ENCODE results near the gene MCM3AP.
"Not testable (repeated sequence)": the region's sequence is repeated elsewhere in the genome, so short reads cannot be mapped to it uniquely, and the experiment has no call there.

The MCM3AP gene

DNA sequence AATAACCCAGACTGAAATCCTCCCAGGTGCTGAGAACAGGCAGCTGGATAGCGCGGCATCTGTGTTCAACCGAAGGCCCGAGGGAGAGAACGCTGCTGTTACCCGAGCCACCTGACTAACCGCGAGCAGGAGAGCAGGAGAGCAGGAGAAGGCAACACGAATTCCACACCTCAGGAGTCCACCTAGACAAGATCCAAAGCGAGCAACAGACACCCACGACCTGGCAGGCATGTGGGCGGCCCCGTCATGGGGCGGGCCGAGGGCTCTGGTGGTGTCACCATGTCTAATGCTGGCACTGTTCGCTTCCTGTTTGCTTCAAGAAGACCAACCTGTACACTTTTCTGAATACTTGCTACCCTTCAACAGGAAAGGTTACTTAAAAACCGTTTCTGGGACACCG is 80.2 kb downstream of the MCM3AP start:
- no peak for DNase-seq (ENCODE audit: low read depth)

DNA sequence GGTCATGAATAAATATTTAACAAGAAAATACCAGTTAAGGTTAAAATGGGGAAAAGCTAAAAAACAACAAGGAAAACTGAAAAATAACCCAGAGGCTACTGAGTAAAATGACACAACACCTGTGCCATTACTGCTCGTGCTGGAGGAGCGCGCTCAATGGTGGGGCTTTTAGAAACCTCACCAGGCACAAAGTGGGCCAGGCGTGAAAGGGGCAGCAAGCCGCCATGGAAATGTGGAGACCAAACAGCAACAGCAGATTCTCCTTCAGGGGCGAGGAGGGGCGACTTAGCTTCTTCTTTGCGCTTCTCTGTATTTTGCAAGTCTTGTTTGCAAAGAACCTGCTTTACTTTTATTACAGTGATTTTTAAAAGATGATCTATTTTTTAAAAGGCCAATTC is 82.2 kb downstream of the MCM3AP start:
- no peak for DNase-seq (ENCODE audit: low read depth)

- DNase-seq (ENCODE audit: low read depth): no peak
Observed at GRCh38 chr21:46202592-46203202, 82.7 kb downstream of the MCM3AP start.

- not testable (repeated sequence) for DNase-seq (ENCODE audit: low read depth)
Observed at GRCh38 chr21:46200877-46201803, 84.3 kb downstream of the MCM3AP start.

GRCh38 chr21:46199436-46200373 is 85.7 kb downstream of the MCM3AP start:
- DNase-seq (ENCODE audit: low read depth): no peak

DNA sequence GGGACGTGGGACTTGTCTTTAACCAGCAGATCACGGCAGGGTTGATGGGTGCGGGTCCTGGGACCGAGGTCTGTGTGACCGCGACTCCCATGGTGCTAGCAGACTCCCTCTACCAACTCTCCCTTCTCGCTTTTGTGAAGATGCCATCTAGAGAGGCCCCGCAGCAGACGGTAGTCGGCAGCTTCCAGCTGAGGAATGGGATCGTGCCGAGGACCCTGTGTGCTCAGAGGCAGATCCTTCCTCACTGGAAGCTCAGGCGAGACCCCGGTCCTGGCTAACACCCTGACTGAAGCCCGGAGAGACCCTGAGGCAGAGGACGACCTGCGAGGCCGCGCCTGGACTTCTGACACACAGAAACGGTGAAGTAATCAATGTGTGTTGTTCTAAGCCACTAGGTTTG is 88.7 kb downstream of the MCM3AP start:
- DNase-seq (ENCODE audit: low read depth): no peak

GRCh38 chr21:46195595-46196195 is 89.7 kb downstream of the MCM3AP start:
- DNase-seq (ENCODE audit: low read depth): no peak

DNA sequence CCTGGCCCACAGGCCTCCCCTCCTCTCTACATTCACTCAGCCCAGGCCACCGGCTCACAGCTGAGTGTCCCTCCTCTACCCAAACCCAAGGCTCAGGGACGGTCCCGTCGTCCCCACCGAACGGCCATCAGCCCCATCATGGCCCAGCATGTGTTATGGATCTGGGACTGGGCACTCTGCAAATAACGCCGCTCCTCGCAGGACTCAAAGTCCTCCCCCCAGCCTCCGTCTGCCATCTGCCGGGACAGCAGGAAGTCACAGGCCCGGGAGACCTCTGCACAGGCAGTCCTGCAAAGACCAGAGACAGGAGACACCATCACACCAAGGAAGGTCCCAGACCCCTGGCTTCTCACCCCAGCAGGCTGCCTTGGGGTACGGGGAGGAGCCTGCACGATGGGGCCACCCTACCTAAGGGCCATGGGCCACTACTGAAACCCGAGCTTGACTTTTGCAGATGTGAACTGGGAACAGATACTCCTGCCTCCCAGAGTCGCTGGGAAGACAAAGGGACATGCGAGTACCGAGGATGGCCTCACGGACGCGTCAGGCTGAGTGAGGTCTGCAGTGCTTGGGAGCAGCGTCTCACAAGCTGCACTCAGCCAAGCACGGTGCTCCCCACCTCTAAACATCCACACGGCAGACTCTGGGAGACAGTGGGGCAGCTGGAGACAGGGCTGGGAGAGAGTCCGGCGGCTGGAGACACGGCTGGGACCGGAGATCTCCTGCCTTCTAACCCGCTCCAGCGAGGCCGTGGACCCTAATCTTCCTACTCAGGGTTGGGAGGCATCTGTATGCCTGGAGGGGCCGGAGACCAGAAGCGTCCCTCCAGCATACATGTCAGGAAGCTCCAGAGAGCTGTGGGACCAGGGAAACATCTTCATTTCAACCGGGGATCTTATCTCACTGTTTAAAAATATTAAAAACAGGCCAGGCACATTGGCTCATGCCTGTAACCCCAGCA is 90.8 kb downstream of the MCM3AP start:
- no peak for DNase-seq (ENCODE audit: low read depth)

DNA sequence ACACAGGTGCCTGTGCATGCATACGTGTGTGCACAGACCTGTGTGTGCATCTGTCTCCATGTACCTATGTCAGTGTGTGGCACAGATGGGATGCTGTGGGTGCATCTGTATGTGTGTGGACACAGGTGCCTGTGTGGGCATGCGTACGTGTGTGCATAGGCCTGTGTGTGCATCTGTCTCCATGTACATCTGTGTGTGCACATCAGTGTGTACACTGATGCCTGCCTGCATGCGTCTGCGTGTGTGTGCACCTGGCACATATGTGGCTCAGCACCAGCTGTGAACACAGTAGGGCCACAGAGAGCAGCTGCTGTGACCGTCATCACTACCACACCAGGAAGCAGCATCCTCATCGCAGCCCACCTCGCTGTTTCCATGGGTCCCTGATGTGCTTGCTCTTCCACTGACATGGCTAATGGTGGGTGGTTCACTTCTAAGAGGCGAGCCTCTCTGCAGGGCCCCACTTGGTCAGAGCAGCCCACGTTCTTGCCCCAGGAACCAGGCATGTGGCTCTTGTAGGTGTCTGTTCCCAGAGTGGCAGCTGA is 91.5 kb downstream of the MCM3AP start:
- DNase-seq (ENCODE audit: low read depth): no peak

GRCh38 chr21:46191686-46192575 is 93.5 kb downstream of the MCM3AP start:
- no peak for DNase-seq (ENCODE audit: low read depth)

DNA sequence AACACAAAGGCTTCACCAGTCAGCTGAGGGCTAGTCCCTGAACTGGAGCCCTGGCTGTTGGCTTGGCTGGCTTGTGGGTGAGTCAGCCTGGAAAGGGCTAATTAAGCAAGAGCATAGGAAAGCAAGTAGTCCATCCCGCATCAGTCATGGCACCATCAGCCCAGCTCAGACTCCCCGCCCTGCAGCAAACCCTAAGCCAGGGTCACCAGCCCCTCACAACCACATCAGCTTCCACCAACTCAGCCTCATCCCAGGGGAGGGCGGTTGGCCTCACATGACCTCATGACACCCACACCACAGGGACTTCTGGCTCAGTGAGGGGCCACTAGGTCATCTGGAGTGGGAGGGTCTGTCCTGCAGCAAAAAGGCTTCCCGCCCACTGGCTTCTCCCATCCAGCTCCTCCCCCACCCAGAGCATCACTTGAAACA is 94.1 kb downstream of the MCM3AP start:
- DNase-seq (ENCODE audit: low read depth): no peak

- DNase-seq (ENCODE audit: low read depth): no peak
Observed at GRCh38 chr21:46190491-46191131, 94.8 kb downstream of the MCM3AP start.

DNA sequence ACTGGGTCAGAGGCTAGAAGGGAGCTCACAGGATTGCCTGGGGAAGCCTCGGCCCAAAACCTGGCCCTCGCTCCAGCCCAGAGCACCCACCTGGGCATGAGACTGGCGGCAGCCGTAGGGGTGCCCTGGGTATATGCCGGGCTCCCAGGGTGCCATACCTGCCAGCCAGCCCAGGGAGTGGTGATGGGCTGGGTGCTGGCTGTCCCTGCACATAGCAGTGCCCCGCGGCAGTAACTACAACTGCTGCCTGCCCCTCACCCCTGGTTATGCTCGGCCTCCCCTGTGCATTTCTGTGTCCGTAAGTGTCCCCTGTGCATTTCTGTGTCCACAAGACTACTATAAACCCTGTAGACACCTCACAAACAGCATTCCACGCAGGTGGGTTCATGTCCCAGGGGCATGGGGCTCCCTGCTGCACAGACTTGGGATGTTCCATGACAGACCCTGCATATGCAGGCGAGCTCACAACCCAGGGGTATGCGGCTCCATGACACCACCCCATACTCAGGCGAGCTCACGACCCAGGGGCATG is 95.4 kb downstream of the MCM3AP start:
- no peak for DNase-seq (ENCODE audit: low read depth)

DNA sequence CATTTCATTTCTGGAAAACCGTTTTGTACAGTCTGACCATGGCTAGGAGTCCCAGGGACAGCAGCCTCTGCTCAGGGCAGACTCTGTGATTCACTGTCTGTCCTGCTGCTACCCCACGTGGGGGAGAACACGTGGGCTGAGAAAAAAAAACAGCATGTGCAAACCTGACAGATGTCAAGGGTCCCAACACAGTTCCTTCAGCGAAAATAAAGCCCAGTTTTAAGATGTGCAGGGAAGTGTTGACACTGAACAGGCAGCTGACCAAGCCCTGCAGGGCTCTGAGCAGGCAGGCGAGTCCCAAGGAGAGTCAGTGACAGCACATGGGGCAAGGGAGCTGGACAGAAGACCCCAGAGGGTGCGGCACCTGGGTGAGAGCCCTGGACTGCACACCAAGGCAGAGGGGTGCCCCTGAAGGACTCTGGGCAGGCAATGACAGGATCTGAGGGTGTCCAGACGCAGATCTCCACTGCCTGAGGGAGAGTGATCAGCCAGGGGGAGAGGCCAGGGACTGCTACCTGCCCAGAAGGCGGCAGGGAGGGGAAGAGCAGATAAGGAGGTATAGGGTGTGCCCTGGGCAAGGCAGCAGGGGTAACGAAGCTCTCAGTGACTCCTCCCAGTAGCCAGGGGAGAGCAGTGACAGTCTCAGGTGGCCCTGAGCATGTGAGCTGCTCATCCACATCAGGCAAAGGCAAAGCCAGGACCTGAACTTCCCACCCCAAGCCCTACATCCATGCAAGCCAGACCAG is 96.0 kb downstream of the MCM3AP start:
- no peak for DNase-seq (ENCODE audit: low read depth)

DNA sequence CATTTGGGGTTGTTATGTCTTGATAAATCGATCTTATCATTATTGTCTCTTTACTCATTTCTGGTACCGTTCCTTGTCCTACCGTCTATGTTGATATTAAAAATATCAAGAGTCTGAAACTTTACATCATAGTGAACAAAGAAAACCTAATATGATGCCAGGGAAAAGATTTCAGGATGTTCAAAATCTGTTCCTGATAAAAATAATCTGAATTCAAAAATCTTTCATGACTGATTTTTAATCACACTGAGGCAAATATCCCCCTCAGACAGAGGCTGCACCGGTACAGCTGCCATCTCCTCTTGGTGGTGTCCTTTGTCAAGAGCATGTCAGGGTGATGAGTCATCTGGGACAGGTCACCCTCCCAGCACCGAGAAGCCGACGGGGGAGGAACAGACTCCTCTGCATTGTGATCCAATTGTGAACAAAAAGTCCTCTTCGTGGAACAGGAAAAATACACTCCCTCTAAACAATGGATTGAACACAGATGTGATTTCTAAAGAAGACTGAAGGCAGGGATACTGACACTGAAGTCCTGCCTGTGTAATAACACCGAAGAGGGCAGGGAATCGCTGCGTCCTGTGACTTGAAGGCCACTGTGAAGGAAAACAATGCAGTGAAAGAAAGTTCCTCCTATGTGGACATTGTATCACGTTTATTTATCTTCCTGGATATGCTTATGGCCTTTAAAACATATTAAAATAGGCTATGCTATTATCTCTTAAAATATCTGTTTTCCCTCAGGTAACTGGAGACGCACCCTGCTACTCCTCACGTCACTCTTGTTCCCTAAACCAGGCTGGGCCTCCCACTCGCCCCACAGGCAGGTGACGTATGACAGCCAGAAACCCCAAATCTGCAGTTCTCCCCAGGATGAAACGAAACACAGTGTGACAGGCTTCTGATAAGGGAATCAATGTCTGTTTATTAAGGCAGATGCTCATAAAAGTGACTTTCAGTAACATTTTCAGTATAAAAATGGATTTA is 96.9 kb downstream of the MCM3AP start:
- no peak for DNase-seq (ENCODE audit: low read depth)

DNA sequence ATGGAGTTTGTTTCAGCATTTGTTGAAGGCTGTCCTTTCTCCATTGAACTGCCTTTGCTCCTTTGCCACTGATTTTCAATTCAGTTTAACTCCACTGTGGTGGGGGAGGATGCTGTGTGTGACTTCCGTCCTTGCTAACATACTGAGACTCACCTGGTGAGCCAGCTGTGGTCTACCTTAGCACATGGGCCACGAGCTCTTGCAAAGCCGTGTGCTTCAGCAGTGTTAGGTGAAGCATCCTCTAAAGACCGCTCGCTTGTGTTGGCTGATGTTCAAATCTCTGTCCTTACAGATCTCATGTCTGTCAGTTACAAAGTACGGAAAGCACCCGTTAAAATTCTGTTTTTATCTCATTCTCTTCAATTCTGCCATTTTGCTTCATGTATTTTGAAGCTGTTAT is 97.6 kb downstream of the MCM3AP start:
- no peak for DNase-seq (ENCODE audit: low read depth)

DNA sequence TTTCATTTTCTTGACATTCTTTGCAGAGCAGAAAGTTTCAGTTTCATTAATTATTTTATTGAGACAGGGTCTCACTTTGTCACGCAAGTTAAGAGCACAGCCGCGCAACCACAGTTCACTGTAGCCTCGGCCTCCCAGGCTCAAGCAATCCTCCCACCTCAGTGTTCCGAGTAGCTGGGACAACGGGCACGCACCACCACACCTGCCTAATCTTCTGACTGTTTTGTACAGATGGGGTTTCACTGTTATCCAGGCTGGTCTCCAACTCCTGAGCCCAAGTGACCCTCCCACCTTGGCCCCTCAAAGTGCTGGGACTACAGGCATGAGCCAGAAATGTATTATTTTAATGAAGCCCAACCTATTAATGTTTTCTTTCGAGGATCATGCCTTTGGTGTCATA is 98.2 kb downstream of the MCM3AP start:
- no peak for DNase-seq (ENCODE audit: low read depth)

Measured in stimulated activated CD8-positive, alpha-beta memory T cell treated with anti-CD3 and anti-CD28 coated beads, Interleukin-7, amount 100 ng/mL, for 24 hours (primary cell).